GM20000 (cell line): Measurements from ENCODE around the gene CDKN2C.
"Not testable (repeated sequence)": the region's sequence is repeated elsewhere in the genome, so short reads cannot be mapped to it uniquely, and the experiment has no call there.

Experiments used
- DNase-seq: peaks from one replicate; pipeline ENCODE4 v3.0.0; 2012; ENCODE audit warnings: low spot score
- TF ChIP-seq, protein P1 (sequence below): IDR thresholded peaks from 2 replicates; pipeline ENCODE4 v1.5.1; 2012; ENCODE audit warnings: mild to moderate bottlenecking, control low read depth; ENCODE audit errors: extremely low read depth, missing control alignments

CDKN2C gene

DNA sequence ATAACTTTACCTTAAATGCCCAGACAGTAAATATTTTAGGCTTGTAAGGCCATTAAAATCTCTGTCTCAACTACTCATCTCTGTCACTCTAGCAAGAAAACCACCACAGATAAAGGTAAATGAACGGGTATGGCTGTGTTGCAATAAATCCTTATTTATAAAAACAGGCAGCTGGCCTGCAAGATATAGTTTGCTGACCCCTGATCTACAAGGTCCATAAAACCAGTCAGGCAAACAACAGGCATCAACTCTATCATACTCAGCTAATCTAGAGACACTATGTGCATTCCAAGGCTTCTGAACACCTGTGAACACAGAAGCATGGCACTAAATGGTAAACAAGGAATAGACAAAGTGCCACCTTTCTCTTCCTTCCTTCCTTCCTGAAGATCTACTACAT, 19.6 kb upstream of the CDKN2C start:
- TF ChIP-seq, protein P1, sequence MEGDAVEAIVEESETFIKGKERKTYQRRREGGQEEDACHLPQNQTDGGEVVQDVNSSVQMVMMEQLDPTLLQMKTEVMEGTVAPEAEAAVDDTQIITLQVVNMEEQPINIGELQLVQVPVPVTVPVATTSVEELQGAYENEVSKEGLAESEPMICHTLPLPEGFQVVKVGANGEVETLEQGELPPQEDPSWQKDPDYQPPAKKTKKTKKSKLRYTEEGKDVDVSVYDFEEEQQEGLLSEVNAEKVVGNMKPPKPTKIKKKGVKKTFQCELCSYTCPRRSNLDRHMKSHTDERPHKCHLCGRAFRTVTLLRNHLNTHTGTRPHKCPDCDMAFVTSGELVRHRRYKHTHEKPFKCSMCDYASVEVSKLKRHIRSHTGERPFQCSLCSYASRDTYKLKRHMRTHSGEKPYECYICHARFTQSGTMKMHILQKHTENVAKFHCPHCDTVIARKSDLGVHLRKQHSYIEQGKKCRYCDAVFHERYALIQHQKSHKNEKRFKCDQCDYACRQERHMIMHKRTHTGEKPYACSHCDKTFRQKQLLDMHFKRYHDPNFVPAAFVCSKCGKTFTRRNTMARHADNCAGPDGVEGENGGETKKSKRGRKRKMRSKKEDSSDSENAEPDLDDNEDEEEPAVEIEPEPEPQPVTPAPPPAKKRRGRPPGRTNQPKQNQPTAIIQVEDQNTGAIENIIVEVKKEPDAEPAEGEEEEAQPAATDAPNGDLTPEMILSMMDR = no peak
- DNase-seq = no peak

DNA sequence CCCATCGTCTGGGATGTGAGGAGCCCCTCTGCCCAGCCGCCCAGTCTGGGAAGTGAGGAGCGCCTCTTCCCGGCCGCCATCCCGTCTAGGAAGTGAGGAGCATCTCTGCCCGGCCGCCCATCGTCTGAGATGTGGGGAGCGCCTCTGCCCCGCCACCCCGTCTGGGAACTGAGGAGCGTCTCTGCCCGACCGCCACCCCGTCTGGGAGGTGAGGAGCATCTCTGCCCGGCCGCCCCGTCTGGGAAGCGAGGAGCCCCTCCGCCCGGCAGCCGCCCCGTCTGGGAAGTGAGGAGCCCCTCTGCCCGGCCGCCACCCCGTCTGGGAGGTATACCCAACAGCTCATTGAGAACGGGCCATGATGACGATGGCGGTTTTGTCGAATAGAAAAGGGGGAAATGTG, 17.5 kb upstream of the CDKN2C start:
- not testable (repeated sequence) for DNase-seq

DNA sequence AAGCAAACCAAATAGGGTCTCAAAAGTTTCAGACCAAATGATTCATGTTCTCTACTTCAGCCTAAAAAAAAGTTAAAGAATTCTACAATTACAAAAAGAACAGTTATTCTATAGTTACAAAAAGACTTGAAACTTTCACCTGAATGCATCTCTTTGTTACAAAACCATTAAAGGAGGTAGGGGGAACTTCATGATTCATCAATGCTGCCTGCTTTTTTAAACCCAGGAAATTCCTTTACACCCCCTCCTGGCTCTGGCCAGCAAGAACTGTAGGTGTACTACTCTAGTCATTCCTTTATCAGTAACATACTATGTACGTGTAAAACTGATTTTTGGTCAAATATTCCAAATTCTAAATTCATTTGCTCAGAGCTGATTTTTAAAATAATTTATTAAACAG, 14.9 kb upstream of the CDKN2C start:
- DNase-seq = peak; percentile 32
- TF ChIP-seq, protein P1 = no peak

DNA sequence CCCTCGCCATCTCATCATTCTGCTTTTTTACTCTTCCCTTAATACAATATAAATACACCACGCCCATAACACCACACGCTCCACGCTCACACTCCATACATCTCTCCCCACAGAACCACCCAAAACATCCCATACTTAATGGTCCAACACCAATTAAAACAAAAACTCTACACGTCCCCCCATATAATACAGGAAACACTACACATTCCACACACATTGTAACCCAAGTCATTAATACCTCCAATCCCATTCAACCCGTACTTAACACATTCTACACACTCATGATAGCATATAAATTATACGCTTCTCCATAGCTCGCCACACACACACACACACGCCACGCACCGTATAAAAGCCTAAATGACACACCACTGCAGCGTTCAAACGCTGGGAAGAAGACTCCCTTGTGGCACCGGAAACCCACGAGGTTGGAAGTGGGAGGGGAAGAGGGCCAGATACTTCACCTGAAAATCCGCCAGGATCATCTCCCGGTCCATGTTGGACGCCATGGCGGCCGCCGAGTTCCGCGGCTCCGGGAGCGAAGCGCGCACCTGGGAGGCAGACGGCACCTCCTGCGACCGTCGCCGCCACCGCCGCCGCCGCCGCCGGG, 10.6 kb upstream of the CDKN2C start:
- TF ChIP-seq, protein P1 = no peak
- peak; percentile 39 for DNase-seq

DNA sequence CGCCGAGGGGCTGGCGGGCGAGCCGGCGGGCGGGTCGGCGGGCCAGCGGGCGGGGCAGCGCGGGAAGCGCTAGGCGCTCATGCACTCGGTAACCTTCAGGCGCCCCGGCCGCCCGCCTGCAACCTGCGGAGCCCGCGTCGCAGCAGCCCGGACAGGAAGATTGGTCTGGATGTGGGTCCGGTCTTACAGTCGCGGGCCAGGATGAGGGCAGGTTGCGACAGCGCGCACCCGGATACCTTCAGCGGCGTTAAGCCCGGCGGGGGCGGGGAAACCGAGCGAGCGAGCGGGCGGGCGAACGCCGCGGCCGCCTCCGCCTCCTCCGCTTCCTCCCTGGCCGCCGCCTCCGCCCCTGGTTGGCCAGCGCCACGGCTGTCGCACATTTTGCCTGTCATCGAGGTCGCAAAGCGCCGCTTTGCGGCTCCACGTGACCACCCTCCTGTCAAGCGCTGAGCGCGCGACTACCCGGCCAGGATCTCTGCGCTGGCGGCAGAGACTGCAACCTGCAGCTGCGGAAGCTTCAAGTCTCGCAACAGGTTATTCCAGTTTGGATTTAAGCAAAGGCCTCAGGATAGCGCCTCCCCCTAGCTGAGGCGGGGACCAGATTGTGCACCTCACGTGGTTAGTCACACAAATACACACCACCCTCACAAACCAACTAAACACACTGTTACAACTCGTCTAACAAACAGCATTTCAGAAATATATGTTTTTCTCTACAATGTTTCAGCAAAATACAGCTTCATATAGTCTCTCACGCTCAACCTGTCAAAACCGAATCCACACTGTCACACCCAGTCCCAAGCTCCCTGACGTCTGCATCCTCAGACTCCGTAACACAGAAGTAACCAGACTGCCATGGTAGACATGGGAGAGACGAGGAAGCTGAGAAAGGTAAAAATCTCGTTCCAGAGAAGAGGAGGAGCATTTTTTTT, 9.9 kb upstream of the CDKN2C start, which contains the start of gene FAF1:
TSS of gene FAF1 (minus strand) at position 355 of the 932 bp plus-strand sequence. CDS start 456 bp downstream, outside the sequence.
- TF ChIP-seq, protein P1 = no peak
- DNase-seq = peak; percentile 98

DNA sequence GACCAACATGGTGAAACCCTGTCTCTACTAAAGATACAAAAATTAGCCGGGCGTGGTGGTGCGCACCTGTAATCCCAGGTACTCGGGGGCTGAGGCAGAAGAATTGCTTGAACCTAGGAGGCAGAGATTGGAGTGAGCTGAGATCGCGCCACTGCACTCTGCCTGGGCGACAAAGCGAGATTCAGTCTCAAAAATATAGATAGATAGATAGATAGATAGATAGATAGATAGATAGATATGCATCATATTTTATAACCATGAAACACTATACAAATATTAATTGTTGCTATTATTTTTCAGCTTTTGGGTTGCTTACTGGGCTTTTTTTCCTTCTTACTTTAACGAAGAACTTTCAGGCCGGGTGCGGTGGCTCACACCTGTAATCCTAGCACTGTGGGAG, 5.2 kb upstream of the CDKN2C start:
- no peak for DNase-seq
- TF ChIP-seq, protein P1 = no peak

DNA sequence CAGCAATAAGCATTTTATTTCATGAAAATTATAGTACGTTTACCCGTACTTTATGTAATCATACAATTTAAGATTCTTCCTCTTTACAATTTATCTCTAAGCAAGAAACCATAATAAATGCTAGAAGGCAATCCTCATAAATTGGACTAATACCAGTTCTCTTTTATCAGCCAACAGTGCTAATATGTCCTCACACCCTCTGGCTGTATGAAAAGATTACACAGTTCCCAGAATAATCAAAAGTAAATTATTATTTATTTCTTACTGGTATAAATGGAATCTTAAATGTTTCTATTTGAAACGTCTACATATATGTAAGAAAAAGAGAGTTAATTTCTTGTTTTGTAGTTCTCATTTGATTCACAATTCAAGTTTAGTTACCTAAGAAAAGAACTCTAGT, 3.1 kb upstream of the CDKN2C start:
- DNase-seq = no peak
- TF ChIP-seq, protein P1 = no peak
